ENCODE measurements around the gene NEU2.

Gene NEU2

DNA sequence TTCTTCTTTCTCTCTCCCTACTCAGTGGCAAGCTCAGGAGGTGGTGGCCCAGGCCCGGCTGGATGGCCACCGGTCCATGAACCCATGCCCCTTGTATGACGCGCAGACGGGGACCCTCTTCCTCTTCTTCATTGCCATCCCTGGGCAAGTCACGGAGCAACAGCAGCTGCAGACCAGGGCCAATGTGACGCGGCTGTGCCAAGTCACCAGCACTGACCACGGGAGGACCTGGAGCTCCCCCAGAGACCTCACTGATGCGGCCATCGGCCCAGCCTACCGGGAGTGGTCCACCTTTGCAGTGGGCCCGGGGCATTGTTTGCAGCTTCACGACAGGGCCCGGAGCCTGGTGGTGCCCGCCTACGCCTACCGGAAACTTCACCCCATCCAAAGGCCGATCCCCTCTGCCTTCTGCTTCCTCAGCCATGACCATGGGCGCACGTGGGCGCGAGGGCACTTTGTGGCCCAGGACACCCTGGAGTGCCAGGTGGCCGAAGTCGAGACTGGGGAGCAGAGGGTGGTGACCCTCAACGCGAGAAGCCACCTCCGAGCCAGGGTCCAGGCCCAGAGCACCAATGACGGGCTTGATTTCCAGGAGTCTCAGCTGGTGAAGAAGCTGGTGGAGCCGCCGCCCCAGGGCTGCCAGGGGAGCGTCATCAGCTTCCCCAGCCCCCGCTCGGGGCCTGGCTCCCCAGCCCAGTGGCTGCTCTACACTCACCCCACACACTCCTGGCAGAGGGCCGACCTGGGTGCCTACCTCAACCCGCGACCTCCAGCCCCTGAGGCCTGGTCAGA is 1.8 kb downstream of the NEU2 start:
- H3K4me3 ChIP-seq (ENCODE audit: control insufficient read depth, low read depth, low read length), result no peak overlapping the region
- no peak for DNase-seq (ENCODE audit: low read depth)
- TF ChIP-seq, protein P1, sequence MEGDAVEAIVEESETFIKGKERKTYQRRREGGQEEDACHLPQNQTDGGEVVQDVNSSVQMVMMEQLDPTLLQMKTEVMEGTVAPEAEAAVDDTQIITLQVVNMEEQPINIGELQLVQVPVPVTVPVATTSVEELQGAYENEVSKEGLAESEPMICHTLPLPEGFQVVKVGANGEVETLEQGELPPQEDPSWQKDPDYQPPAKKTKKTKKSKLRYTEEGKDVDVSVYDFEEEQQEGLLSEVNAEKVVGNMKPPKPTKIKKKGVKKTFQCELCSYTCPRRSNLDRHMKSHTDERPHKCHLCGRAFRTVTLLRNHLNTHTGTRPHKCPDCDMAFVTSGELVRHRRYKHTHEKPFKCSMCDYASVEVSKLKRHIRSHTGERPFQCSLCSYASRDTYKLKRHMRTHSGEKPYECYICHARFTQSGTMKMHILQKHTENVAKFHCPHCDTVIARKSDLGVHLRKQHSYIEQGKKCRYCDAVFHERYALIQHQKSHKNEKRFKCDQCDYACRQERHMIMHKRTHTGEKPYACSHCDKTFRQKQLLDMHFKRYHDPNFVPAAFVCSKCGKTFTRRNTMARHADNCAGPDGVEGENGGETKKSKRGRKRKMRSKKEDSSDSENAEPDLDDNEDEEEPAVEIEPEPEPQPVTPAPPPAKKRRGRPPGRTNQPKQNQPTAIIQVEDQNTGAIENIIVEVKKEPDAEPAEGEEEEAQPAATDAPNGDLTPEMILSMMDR (IDR thresholded peaks at IDR 0.05; ENCODE audit: control insufficient read depth, insufficient read depth, low read depth, low read length, missing control alignments), result no peak

- H3K4me3 ChIP-seq (ENCODE audit: control insufficient read depth, low read depth, low read length), result no peak overlapping the region
- TF ChIP-seq, protein P1 (IDR thresholded peaks at IDR 0.05; ENCODE audit: control insufficient read depth, insufficient read depth, low read depth, low read length, missing control alignments), result no peak
Measured at GRCh38 chr2:233035426-233036161, 3.1 kb downstream of the NEU2 start.

DNA sequence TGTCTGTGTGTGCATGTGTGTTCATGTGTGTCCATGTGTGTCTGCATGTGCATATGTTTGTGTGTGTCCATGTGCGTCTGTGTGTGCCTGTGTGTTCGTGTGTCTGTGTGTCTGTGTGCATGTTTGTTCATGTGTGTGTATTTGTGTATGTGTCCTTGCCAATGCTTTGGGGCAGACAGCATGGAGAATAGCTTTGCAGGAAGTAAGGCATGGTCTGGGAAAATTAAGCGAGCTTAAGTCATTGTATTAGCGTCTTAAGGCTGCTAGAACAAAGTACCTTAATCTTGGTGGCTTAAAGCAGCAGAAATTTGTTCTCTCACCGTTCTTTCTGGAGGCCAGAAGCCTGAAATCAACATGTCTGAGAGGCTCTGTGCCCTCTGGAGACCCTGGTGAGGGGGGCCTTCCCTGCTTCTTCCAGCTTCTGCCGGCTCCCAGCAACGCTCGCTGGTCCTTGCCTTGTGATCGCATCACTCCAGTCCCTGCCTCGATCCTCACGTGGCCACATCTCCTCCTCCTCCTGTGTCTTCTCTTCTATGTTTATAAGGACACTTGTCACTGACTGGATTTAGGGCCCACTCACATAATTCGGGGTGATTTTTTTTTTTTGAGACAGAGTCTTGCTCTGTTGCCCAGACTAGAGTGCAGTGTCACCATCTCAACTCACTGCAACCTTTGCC is 3.8 kb downstream of the NEU2 start:
- DNase-seq (ENCODE audit: low read depth), result no peak
- TF ChIP-seq, protein P1 (IDR thresholded peaks at IDR 0.05; ENCODE audit: control insufficient read depth, insufficient read depth, low read depth, low read length, missing control alignments), result no peak
- H3K4me3 ChIP-seq (ENCODE audit: control insufficient read depth, low read depth, low read length), result no peak overlapping the region

More at GRCh38 chr2:233035426-233036161, 3.1 kb downstream of the NEU2 start:
- DNase-seq (ENCODE audit: low read depth), result no peak

DNA sequence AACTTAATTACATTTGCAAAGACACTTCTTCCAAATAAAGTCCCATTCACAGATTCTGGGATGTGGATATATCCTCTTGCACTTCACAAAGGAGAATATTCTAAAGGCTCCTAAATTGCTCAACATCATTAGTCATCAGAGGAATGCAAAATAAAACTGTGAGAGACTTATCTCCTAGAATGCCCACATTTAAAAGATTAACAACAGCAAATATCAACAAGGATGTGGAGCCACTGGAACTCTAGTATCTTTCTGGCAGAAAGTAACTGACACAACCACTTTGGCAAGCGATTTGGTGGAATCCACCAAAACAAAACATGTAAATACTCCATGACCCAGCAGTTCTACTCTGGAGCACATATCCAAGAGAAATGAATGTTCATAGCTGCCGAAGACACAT is 4.6 kb downstream of the NEU2 start:
- DNase-seq (ENCODE audit: low read depth), result peak; percentile 25
- TF ChIP-seq, protein P1 (IDR thresholded peaks at IDR 0.05; ENCODE audit: control insufficient read depth, insufficient read depth, low read depth, low read length, missing control alignments), result no peak
- no peak overlapping the region for H3K4me3 ChIP-seq (ENCODE audit: control insufficient read depth, low read depth, low read length)

DNA sequence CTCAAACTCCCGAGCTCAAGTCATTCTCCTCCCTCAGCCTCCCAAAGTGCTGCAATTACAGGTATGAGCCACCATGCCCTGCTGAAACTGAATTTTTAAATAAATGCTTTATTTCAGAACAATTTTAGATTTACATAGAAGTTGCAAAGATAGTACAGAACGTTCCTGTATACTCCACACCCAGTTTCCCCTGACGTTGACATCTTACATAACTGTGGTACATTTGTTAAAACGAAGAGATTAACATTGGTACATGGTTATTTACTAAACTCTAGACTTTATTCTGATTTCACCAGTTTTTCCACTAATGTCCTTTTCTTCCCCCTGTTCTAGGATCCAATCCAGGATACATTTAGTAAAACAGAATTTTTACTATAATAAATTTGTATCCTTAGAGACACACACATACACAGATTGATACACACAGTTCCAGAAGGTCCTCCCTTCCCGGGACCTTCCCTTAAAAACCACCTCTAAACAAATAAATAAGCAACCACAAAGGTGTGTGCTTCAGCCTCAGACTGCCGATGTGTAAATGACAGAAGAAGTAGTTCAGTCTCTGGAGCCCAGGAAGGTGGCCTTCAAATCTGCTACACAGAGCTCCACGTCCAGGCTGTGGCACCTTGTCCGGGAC is 6.9 kb downstream of the NEU2 start:
- TF ChIP-seq, protein P1 (IDR thresholded peaks at IDR 0.05; ENCODE audit: control insufficient read depth, insufficient read depth, low read depth, low read length, missing control alignments), result no peak
- no peak overlapping the region for H3K4me3 ChIP-seq (ENCODE audit: control insufficient read depth, low read depth, low read length)
- DNase-seq (ENCODE audit: low read depth), result no peak

- H3K4me3 ChIP-seq (ENCODE audit: control insufficient read depth, low read depth, low read length), result no peak overlapping the region
- no peak for DNase-seq (ENCODE audit: low read depth)
- TF ChIP-seq, protein P1 (IDR thresholded peaks at IDR 0.05; ENCODE audit: control insufficient read depth, insufficient read depth, low read depth, low read length, missing control alignments), result no peak
Measured at GRCh38 chr2:233039846-233040530, 7.5 kb downstream of the NEU2 start.
